Measurements from ENCODE around the gene RNF130.

The RNF130 gene

GRCh38 chr5:180052211-180052818 lies 19.2 kb downstream of the RNF130 start:
- Mint-ChIP-seq H3K36me3 (ENCODE audit: insufficient read depth) (peaks cover 2% of the 10 kb centered on the region), H3K27me3 (no peaks in the 10 kb centered on the region), H3K9me3 (no peaks in the 10 kb centered on the region), H3K27ac (ENCODE audit: low read depth) (no peak overlapping the region), H3K4me1 (peaks cover 25% of the 10 kb centered on the region), H3K4me3 (no peak overlapping the region)
- no peak for DNase-seq (ENCODE audit: low spot score in 2 of 2)
- no peak for ATAC-seq (replicated peaks; ENCODE audit: extremely low read depth, poor library complexity, severe bottlenecking)

- no peaks in the 10 kb centered on the region for H3K27me3 Mint-ChIP-seq
- ATAC-seq (replicated peaks; ENCODE audit: extremely low read depth, poor library complexity, severe bottlenecking) (no peak), DNase-seq (ENCODE audit: low spot score in 2 of 2) (no peak)
- no peaks in the 10 kb centered on the region for H3K9me3 Mint-ChIP-seq
- peaks cover 14% of the 10 kb centered on the region for H3K4me1 Mint-ChIP-seq
- peaks cover 1% of the 10 kb centered on the region for H3K36me3 Mint-ChIP-seq (ENCODE audit: insufficient read depth)
- H3K27ac Mint-ChIP-seq (ENCODE audit: low read depth) = no peak overlapping the region
- H3K4me3 Mint-ChIP-seq = no peak overlapping the region
Measured at GRCh38 chr5:180050121-180050940, 21.2 kb downstream of the RNF130 start.

DNA sequence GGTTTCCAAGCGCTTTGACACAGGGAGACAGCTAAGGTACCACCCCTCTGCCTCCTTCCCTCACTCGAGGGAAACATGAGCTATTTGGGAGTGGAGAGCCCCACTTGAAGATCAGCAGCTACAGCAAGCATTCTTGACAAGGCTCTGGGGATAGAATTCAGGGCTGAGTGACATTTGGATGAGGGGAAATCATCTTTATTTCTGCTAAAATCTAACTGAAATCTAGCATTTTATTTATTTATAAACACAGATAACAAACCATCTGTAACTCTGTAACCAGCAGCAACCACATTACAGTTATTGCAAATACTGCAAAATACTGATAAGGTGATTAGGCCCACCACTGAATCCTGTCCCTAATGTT lies 22.4 kb downstream of the RNF130 start:
- no peak for DNase-seq (ENCODE audit: low spot score in 2 of 2)
- Mint-ChIP-seq H3K4me3 (no peak overlapping the region), H3K9me3 (no peaks in the 10 kb centered on the region), H3K36me3 (ENCODE audit: insufficient read depth) (no peaks in the 10 kb centered on the region), H3K27ac (ENCODE audit: low read depth) (no peak overlapping the region), H3K27me3 (no peaks in the 10 kb centered on the region), H3K4me1 (peaks cover 14% of the 10 kb centered on the region)
- no peak for ATAC-seq (replicated peaks; ENCODE audit: extremely low read depth, poor library complexity, severe bottlenecking)

- Mint-ChIP-seq H3K9me3 (no peaks in the 10 kb centered on the region), H3K36me3 (ENCODE audit: insufficient read depth) (no peaks in the 10 kb centered on the region), H3K4me1 (peaks cover 19% of the 10 kb centered on the region), H3K27ac (ENCODE audit: low read depth) (no peak overlapping the region), H3K27me3 (no peaks in the 10 kb centered on the region), H3K4me3 (no peak overlapping the region)
- ATAC-seq (replicated peaks; ENCODE audit: extremely low read depth, poor library complexity, severe bottlenecking) = no peak
- no peak for DNase-seq (ENCODE audit: low spot score in 2 of 2)
Measured at GRCh38 chr5:180047667-180048066, 23.9 kb downstream of the RNF130 start.

DNA sequence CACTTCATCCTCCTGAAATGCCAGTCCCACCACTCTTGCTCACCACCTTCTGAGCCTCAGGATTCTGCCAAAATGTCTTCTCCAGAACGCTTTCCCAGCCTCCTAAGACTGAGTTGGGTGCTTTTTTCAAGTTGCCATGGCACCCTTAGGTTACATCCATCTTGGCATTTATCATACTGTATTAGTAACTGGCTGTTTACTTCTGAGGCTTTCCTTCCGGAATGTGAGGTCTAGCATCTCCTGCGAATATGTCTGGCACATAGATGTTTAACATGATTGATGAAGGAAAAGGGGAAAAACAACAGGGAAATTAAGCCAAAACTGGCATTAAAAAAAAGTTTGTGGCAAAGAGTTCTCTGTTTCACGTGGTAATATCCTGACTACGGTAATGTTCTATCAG lies 24.9 kb downstream of the RNF130 start:
- DNase-seq (ENCODE audit: low spot score in 2 of 2) = no peak
- H3K27ac Mint-ChIP-seq (ENCODE audit: low read depth) = no peak overlapping the region
- H3K27me3 Mint-ChIP-seq = no peaks in the 10 kb centered on the region

GRCh38 chr5:180045889-180046499 lies 25.6 kb downstream of the RNF130 start:
- Mint-ChIP-seq H3K36me3 (ENCODE audit: insufficient read depth) (no peaks in the 10 kb centered on the region), H3K27ac (ENCODE audit: low read depth) (no peak overlapping the region), H3K4me3 (no peak overlapping the region), H3K4me1 (peaks cover 15% of the 10 kb centered on the region), H3K27me3 (no peaks in the 10 kb centered on the region), H3K9me3 (no peaks in the 10 kb centered on the region)
- ATAC-seq (replicated peaks; ENCODE audit: extremely low read depth, poor library complexity, severe bottlenecking) (no peak), DNase-seq (ENCODE audit: low spot score in 2 of 2) (no peak)

More for the DNA sequence above, 24.9 kb downstream of the RNF130 start:
- H3K9me3 Mint-ChIP-seq = no peaks in the 10 kb centered on the region
- no peaks in the 10 kb centered on the region for H3K36me3 Mint-ChIP-seq (ENCODE audit: insufficient read depth)
- ATAC-seq (replicated peaks; ENCODE audit: extremely low read depth, poor library complexity, severe bottlenecking) = no peak
- peaks cover 15% of the 10 kb centered on the region for H3K4me1 Mint-ChIP-seq
- H3K4me3 Mint-ChIP-seq = no peak overlapping the region

DNA sequence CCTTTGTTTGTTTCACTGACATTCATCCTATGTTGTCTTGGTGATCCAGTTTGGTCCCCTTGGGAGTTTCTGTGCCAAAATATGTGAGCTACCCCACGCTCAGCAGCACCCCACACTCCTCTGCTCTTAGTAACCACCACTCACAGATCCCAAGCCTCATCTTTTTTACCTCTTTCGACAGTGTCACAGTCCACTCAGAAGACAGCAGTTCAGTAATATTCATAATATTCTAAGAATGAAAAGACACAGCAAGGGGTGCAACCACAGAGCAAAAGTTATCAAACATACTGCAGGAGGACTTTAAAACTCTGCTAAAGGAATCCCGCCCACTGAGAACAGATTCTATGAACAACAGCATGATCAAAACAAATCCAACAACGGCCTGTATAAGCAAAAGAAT lies 28.2 kb downstream of the RNF130 start:
- peaks cover 5% of the 10 kb centered on the region for H3K36me3 Mint-ChIP-seq (ENCODE audit: insufficient read depth)
- ATAC-seq (replicated peaks; ENCODE audit: extremely low read depth, poor library complexity, severe bottlenecking) (no peak), DNase-seq (ENCODE audit: low spot score in 2 of 2) (no peak)
- H3K4me1 Mint-ChIP-seq = peaks cover 15% of the 10 kb centered on the region
- H3K27ac Mint-ChIP-seq (ENCODE audit: low read depth) = no peak overlapping the region
- no peak overlapping the region for H3K4me3 Mint-ChIP-seq
- no peaks in the 10 kb centered on the region for H3K9me3 Mint-ChIP-seq
- H3K27me3 Mint-ChIP-seq = no peaks in the 10 kb centered on the region

DNA sequence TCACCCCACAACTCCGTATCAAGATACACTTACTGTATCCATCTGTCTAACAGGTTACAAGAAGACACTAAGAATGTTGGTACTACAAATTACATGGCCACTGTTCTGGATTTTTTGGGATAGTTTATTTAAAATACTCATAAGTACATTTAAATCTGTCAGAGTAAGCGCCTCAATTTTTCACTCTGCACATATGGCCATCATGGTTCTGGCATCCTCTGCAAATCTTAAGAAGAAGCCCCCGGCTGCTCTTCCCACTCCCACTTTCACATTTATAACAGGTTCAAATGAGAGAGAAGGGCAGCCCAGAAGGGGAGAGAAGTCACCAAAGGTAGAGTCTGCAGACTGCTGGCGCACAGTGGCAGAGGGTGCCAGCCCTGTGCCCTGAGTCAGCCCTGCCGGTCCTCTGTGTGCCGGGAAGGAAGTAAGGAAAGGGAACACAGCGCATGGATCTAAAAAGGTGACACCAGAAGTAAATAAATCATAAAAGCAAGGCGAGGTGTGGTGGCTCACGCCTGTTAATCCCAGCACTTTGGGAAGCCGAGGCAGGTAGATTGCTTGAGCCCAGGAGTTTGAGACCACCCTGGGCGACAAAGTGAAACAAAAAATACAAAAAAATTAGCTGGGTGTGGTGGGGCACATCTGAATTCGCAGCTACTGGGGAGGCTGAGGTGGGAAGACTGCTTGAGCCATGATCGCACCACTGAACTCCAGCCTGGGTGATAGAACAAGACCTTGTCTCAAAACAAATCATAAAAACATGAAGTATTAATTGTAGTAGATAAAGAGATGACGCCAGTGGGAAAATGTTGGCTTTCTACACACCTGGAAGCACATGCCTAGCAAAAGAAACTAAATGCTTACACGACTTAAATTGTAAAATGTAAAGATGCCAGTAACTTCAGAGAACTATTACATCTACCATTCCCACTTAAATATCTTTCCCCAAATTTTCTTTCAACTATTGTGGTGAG lies 30.0 kb downstream of the RNF130 start:
- H3K9me3 Mint-ChIP-seq = no peaks in the 10 kb centered on the region
- H3K27ac Mint-ChIP-seq (ENCODE audit: low read depth) = no peak overlapping the region
- no peak for DNase-seq (ENCODE audit: low spot score in 2 of 2)
- H3K27me3 Mint-ChIP-seq = no peaks in the 10 kb centered on the region
- H3K36me3 Mint-ChIP-seq (ENCODE audit: insufficient read depth) = peaks cover 5% of the 10 kb centered on the region
- peaks cover 11% of the 10 kb centered on the region for H3K4me1 Mint-ChIP-seq
- no peak for ATAC-seq (replicated peaks; ENCODE audit: extremely low read depth, poor library complexity, severe bottlenecking)
- no peak overlapping the region for H3K4me3 Mint-ChIP-seq

DNA sequence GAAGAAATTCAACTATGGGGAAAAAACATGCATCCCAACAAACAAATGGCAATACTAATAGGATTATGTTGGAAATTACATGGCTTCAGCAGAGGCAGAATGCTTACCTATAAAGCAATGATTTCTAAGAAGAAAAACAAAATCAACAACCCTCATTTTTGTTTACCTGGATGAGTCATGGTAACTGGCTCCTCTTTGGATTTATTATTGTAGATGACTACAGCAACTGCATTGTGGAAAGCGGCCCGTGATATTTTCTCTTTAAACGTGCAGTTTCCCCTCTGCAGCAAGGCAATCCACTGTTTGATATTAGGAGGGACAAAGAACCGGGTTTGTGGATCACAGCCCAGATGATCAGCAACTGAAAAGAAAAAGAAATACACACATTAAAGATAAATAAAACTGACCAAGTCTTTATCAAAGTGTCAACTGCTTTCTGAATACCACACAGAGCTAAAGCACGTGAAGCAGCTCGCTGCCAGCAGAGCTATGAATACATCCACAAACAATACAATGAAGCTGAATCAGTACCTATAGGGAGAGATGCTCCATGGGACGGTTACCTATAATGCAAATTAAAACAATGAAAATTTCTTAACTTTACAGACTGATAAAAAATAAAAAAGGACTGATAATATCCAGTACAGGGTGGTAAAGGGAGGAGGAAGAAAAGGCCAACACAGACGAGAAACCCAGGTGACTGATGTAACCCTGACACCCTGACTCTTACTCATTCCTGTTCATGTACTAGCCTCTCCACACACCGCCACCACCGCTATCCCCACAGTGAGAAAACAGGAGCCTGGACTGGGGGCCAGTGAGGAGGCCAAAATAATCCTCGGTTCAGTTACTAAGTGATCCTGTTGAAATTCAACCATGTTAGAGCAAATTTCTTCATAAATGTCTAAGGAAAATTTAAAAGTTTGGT lies 31.0 kb downstream of the RNF130 start:
- Mint-ChIP-seq H3K4me1 (peaks cover 11% of the 10 kb centered on the region), H3K27ac (ENCODE audit: low read depth) (no peak overlapping the region), H3K4me3 (no peak overlapping the region), H3K36me3 (ENCODE audit: insufficient read depth) (peaks cover 5% of the 10 kb centered on the region), H3K9me3 (peaks cover 9% of the 10 kb centered on the region), H3K27me3 (no peaks in the 10 kb centered on the region)
- ATAC-seq (replicated peaks; ENCODE audit: extremely low read depth, poor library complexity, severe bottlenecking) (no peak), DNase-seq (ENCODE audit: low spot score in 2 of 2) (no peak)

- H3K4me1 Mint-ChIP-seq = no peaks in the 10 kb centered on the region
- no peak for DNase-seq (ENCODE audit: low spot score in 2 of 2)
- no peak overlapping the region for H3K4me3 Mint-ChIP-seq
- no peak for ATAC-seq (replicated peaks; ENCODE audit: extremely low read depth, poor library complexity, severe bottlenecking)
- no peaks in the 10 kb centered on the region for H3K27me3 Mint-ChIP-seq
- peaks cover 12% of the 10 kb centered on the region for H3K9me3 Mint-ChIP-seq
- H3K27ac Mint-ChIP-seq (ENCODE audit: low read depth) = no peak overlapping the region
- H3K36me3 Mint-ChIP-seq (ENCODE audit: insufficient read depth) = peaks cover 8% of the 10 kb centered on the region
Measured at GRCh38 chr5:180035206-180035931, 36.2 kb downstream of the RNF130 start.

DNA sequence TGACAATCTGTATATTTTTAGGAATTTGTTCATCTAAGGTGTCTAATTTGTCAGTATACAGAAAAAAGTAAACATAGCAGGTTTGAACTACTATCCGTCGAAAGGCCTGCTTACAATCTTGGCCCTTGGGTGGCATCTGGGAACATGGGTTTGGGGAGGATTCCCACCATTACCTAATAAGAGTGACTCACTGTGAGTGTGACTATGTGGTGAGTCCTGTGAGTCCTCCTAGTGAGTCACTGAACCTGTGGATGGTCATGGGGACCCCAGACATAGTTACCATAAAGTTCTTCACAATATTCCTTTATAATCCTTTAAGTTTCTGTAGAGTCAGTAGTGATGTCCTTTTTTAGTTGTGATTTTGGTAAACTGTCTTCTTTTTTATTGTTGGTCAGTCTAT lies 37.0 kb downstream of the RNF130 start:
- H3K36me3 Mint-ChIP-seq (ENCODE audit: insufficient read depth) = peaks cover 8% of the 10 kb centered on the region

More for the DNA sequence above, 37.0 kb downstream of the RNF130 start:
- Mint-ChIP-seq H3K4me1 (no peaks in the 10 kb centered on the region), H3K27ac (ENCODE audit: low read depth) (no peak overlapping the region), H3K4me3 (no peak overlapping the region), H3K27me3 (no peaks in the 10 kb centered on the region), H3K9me3 (peaks cover 12% of the 10 kb centered on the region)
- ATAC-seq (replicated peaks; ENCODE audit: extremely low read depth, poor library complexity, severe bottlenecking) = no peak
- no peak for DNase-seq (ENCODE audit: low spot score in 2 of 2)

All from central memory CD8-positive, alpha-beta T cell (primary cell).